ENCODE data around the gene ZDHHC13.

DNA sequence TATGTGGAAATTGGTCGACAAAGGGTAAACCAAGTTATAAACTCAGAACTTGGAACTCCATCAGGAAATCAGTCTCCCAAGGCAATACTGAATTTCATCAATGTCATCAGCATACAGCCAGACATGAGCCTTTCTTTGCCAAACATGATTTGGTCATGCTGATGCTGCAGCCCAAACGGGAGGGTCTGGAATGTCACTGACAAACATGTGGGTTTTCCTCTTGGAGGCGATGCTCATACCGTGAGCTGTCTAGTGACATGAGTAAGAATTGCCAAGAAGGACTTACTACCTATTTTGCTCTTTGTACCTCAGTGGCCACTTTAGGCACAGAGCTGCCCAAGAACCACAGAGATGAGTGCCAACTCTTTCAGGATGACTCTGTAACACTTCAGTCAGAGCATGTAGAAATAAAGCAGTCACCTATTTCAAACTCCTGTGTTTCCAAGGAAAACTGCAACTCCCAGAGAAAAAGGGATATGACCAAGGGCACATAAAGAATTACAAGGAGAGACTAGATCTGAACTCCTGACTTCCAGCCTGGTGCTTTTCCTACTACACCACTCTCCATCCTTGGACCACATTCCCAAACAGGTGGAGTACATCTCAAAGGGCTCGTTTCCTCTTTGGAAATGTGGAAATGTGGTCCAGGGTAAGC is 32.2 kb upstream of the ZDHHC13 start:
- TF ChIP-seq POLR2A (IDR thresholded peaks at IDR 0.05), result no peak
- no peak for TF ChIP-seq CTCF (IDR thresholded peaks at IDR 0.05)
- no peak for TF ChIP-seq EP300 (IDR thresholded peaks at IDR 0.05)
